ENCODE data around the gene CDH13. TPM values are rescaled to one million over a fixed set of nuclear protein-coding genes. Genes with fewer than 3 reads are reported as not detected.

Gene CDH13
- total and polyA plus RNA-seq, 2 of the 8 experiments (the other 6 are each of a cell fraction or from before 2014, with no cell fraction given): 2.3 to 2.4 TPM

DNA sequence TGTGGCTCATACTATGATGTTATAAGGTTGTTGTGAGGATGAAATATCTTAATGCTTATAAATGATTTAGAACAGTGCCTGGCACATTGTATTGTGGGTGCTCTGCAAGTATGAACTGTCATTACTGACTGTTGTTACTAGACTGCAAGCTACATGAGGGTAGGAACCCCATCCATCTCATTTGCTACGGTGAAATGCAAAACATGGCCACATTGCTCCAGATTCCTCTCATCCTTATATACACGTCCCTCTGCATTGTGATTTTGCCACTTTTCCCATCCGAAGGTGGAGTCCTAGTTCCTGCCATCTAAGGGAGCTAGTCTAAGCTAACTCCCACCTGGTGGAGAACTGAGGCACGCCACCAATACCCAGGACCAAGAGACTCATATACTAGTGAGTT, 1210.8 kb downstream of the CDH13 start (continued):
- no peak for TF ChIP-seq CTBP2 (IDR thresholded peaks at IDR 0.05; ENCODE audit: borderline replicate concordance, insufficient read depth, insufficient read length, low read length)
- TF ChIP-seq, protein P1, sequence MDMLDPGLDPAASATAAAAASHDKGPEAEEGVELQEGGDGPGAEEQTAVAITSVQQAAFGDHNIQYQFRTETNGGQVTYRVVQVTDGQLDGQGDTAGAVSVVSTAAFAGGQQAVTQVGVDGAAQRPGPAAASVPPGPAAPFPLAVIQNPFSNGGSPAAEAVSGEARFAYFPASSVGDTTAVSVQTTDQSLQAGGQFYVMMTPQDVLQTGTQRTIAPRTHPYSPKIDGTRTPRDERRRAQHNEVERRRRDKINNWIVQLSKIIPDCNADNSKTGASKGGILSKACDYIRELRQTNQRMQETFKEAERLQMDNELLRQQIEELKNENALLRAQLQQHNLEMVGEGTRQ (IDR thresholded peaks at IDR 0.05; ENCODE audit: low read length): no peak
- no peak for TF ChIP-seq YY1 (IDR thresholded peaks at IDR 0.05; ENCODE audit: low read depth, low read length)
- TF ChIP-seq CHD1 (IDR thresholded peaks at IDR 0.05; ENCODE audit: low read depth, low read length): no peak
